B cell (primary cell): ENCODE data around the gene CDC42BPG. TPM values are rescaled to one million over a fixed set of nuclear protein-coding genes. Genes with fewer than 3 reads are reported as not detected.
A peak's percentile ranks its signal among the peaks of the same experiment; 100 is the strongest.

Source experiments
- ATAC-seq: fragments of 200-7000 bp; cut with Tn5 transposase; one replicate; pipeline ENCODE4 v1.10.0; 2021; ENCODE audit warnings: low read depth, mild to moderate bottlenecking, moderate number of reproducible peaks, moderate library complexity
- CTCF ChIA-PET: fragments of 350-600 bp; sonication (Branson Sonifier 250); formaldehyde crosslinking; loops from one replicate; lab custom pipeline; 2021; ENCODE audit warnings: antibody characterized with exemption, inconsistent platforms; lab: Charles Lee
- POLR2A ChIA-PET: fragments of 350-600 bp; sonication (Branson Sonifier 250); formaldehyde crosslinking; loops from one replicate; lab custom pipeline; 2021; ENCODE audit warnings: antibody characterized with exemption; lab: Charles Lee
- DNase-seq: peaks from one replicate; pipeline ENCODE4 v3.0.0; 2013
- H2AFZ ChIP-seq: 2 replicates; pipeline ENCODE4 v1.6.1; 2012; ENCODE audit warnings: mild to moderate bottlenecking, low read depth, low read length; ENCODE audit not compliant: insufficient read depth, poor library complexity, severe bottlenecking
- H3K27ac ChIP-seq, 2 donors: 1 replicate in 1 of 2; 2 replicates in 1 of 2; pipeline ENCODE4 v1.5.1; 2012 to 2013; ENCODE audit warnings: low read length in 2 of 2, mild to moderate bottlenecking in 2 of 2, moderate library complexity in 1 of 2
- H3K27me3 ChIP-seq, 4 experiments: fragments of 200-600 bp in 1 of 4; sonication (generic) in 1 of 4; replicated peaks in 1 of 4; 1 replicate in 2 of 4; 2 replicates in 2 of 4; pipeline versions ENCODE4 v1.6.1 to v1.7.0; 2013 to 2016; ENCODE audit warnings: low read length in 3 of 4, mild to moderate bottlenecking in 2 of 4, mixed read lengths in 1 of 4, moderate library complexity in 1 of 4; ENCODE audit not compliant: insufficient read depth in 4 of 4, control insufficient read depth in 3 of 4; ENCODE audit errors: control extremely low read depth in 1 of 4
- H3K36me3 ChIP-seq, 2 experiments: replicated peaks in 1 of 2; 1 replicate in 1 of 2; 2 replicates in 1 of 2; pipeline versions ENCODE4 v1.6.1 to v1.7.1; 2013; ENCODE audit warnings: low read length in 1 of 2; ENCODE audit not compliant: insufficient read depth in 2 of 2, control insufficient read depth in 1 of 2; ENCODE audit errors: control extremely low read depth in 1 of 2, extremely low read depth in 1 of 2
- H3K4me1 ChIP-seq, 2 donors: fragments of 200-600 bp in 1 of 2; sonication (generic) in 1 of 2; 1 replicate in 1 of 2; 2 replicates in 1 of 2; pipeline versions ENCODE4 v1.5.1 to v1.6.1; 2013 to 2017; ENCODE audit warnings: low read length in 2 of 2; ENCODE audit not compliant: control insufficient read depth in 2 of 2, insufficient read depth in 2 of 2
- H3K4me2 ChIP-seq: replicated peaks from 2 replicates; pipeline ENCODE3; 2012; ENCODE audit warnings: mild to moderate bottlenecking, low read depth, low read length; ENCODE audit not compliant: poor library complexity, severe bottlenecking
- H3K4me3 ChIP-seq, 5 experiments: fragments of 200-600 bp in 1 of 5; sonication (generic) in 1 of 5; 1 replicate in 3 of 5; 2 replicates in 2 of 5; pipeline versions ENCODE4 v1.5.1 to v1.7.0; 2011 to 2016; ENCODE audit warnings: low read length in 4 of 5, mild to moderate bottlenecking in 4 of 5, low read depth in 2 of 5, control low read depth in 1 of 5, moderate library complexity in 1 of 5; ENCODE audit not compliant: insufficient read depth in 1 of 5; ENCODE audit errors: control extremely low read depth in 1 of 5, extremely low read depth in 1 of 5
- H3K79me2 ChIP-seq: fragments of 200-600 bp; sonication (generic); one replicate; pipeline ENCODE4 v1.6.0; 2016; ENCODE audit warnings: low read length; ENCODE audit not compliant: control insufficient read depth, insufficient read depth
- H3K9ac ChIP-seq: fragments of 200-600 bp; sonication (generic); 2 replicates; pipeline ENCODE4 v1.6.1; 2017; ENCODE audit warnings: mild to moderate bottlenecking, low read length, moderate library complexity
- H3K9me3 ChIP-seq, 3 donors: one replicate each; pipeline versions ENCODE4 v1.6.1 to v1.7.1; 2013; ENCODE audit warnings: low read length in 2 of 3; ENCODE audit not compliant: control insufficient read depth in 2 of 3, insufficient read depth in 1 of 3; ENCODE audit errors: control extremely low read depth in 1 of 3
- H4K20me1 ChIP-seq: 2 replicates; pipeline ENCODE4 v1.6.0; 2012; ENCODE audit warnings: mild to moderate bottlenecking, low read length; ENCODE audit not compliant: insufficient read depth, control insufficient read depth, poor library complexity, severe bottlenecking
- H3K27ac Mint-ChIP-seq: one replicate; pipeline ENCODE4 v1.8.0; 2021; ENCODE audit warnings: mixed read lengths
- H3K27me3 Mint-ChIP-seq: one replicate; pipeline ENCODE4 v1.8.0; 2021; ENCODE audit warnings: mixed read lengths
- H3K4me1 Mint-ChIP-seq: one replicate; pipeline ENCODE4 v1.8.0; 2021; ENCODE audit warnings: mixed read lengths
- H3K4me3 Mint-ChIP-seq: one replicate; pipeline ENCODE4 v1.8.0; 2021; ENCODE audit warnings: mixed read lengths
- H3K9me3 Mint-ChIP-seq: one replicate; pipeline ENCODE4 v1.8.0; 2022; ENCODE audit warnings: mixed read lengths; ENCODE audit not compliant: insufficient read depth
- EZH2 ChIP-seq: IDR thresholded peaks from 2 replicates; pipeline ENCODE4 v1.6.1; 2012; ENCODE audit warnings: borderline replicate concordance, low read depth, mild to moderate bottlenecking, moderate library complexity, low read length; ENCODE audit not compliant: insufficient read depth, poor library complexity, severe bottlenecking
- WGBS: methylation state at CpG from one replicate; pipeline ENCODE4 v1.1.5; 2013; ENCODE audit warnings: missing lambda C conversion rate; ENCODE audit not compliant: insufficient coverage; 5-methylcytosine and 5-hydroxymethylcytosine counted together
- intact Hi-C: fragments of 100-400 bp; cut with micrococcal nuclease; formaldehyde crosslinking; loops from one replicate; pipeline ENCODE4 v1.10.0; 2022
- polyA plus RNA-seq: library from polyadenylated mRNA; depleted of rRNA; stranded (reverse); fragments of >200 nt; gene quantifications from 2 replicates; pipeline ENCODE4 v1.2.3, GENCODE V29; 2012
- total RNA-seq, 2 donors: library from RNA; stranded (reverse); fragments of 120-200 nt in 1 of 2; gene quantifications; 1 replicate in 1 of 2; 2 replicates in 1 of 2; pipeline versions ENCODE4 v1.2.3 to v1.2.4, GENCODE V29; 2013 to 2022
- TF ChIP-seq, protein P1 (sequence below): fragments of 200-600 bp; IDR thresholded peaks from one replicate; pipeline ENCODE4 v1.8.0; 2022; ENCODE audit warnings: antibody characterized with exemption, mild to moderate bottlenecking

Gene CDC42BPG
- total and polyA plus RNA-seq, 2 donors (not counting 1 experiment from before 2014, with no cell fraction given), result 3.7 to 8.7 TPM

- H3K27ac ChIP-seq, result peak overlapping the region; percentile 59 to 90
- 21% methylated on average over 9 of the region's 9 CpGs for WGBS
- peak overlapping the region in 2 of 5 experiments; percentile 63 to 69 for H3K4me3 ChIP-seq
- H3K36me3 ChIP-seq, result peaks cover 0 to 55% of the 10 kb centered on the region in 2 experiments
- H2AFZ ChIP-seq, result peak overlapping the region; percentile 28
- CTCF ChIA-PET, result interaction anchor here (0.7 to 7.3 kb wide), 7 partner anchors 10 to 112 kb away, joined by 3 to 73 read pairs (median 10); partner anchors contain the start of genes CDC42BPG, RASGRP2 and SF1
- TF ChIP-seq, protein P1, sequence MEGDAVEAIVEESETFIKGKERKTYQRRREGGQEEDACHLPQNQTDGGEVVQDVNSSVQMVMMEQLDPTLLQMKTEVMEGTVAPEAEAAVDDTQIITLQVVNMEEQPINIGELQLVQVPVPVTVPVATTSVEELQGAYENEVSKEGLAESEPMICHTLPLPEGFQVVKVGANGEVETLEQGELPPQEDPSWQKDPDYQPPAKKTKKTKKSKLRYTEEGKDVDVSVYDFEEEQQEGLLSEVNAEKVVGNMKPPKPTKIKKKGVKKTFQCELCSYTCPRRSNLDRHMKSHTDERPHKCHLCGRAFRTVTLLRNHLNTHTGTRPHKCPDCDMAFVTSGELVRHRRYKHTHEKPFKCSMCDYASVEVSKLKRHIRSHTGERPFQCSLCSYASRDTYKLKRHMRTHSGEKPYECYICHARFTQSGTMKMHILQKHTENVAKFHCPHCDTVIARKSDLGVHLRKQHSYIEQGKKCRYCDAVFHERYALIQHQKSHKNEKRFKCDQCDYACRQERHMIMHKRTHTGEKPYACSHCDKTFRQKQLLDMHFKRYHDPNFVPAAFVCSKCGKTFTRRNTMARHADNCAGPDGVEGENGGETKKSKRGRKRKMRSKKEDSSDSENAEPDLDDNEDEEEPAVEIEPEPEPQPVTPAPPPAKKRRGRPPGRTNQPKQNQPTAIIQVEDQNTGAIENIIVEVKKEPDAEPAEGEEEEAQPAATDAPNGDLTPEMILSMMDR, result no peak
- ATAC-seq (no peak), DNase-seq (no peak)
- H3K4me1 ChIP-seq, result peaks cover 46 to 54% of the 10 kb centered on the region in 2 donors
- peak overlapping the region; percentile 61 for H3K9ac ChIP-seq
- Mint-ChIP-seq H3K4me1 (peaks cover 45% of the 10 kb centered on the region), H3K4me3 (peak overlapping the region; percentile 88), H3K27ac (peak overlapping the region; percentile 92), H3K9me3 (no peaks in the 10 kb centered on the region), H3K27me3 (no peaks in the 10 kb centered on the region)
- intact Hi-C loops, result loop anchor here (5.0 kb wide), 1 partner anchor 336 kb away; no protein-coding TSS in a partner anchor
- peaks cover 57% of the 10 kb centered on the region for H3K79me2 ChIP-seq
- no peaks in the 10 kb centered on the region for H3K9me3 ChIP-seq
- H3K4me2 ChIP-seq, result peak overlapping the region; percentile 98
- POLR2A ChIA-PET, result interaction anchor here (0.6 to 4.9 kb wide), 3 partner anchors 19 to 57 kb away, joined by 4 to 40 read pairs (median 15); partner anchors contain the start of gene RASGRP2
- H3K27me3 ChIP-seq, result no peaks in the 10 kb centered on the region
- no peaks in the 10 kb centered on the region for H4K20me1 ChIP-seq
Measured at GRCh38 chr11:64801158-64801464, 43.3 kb downstream of the CDC42BPG start.

DNA sequence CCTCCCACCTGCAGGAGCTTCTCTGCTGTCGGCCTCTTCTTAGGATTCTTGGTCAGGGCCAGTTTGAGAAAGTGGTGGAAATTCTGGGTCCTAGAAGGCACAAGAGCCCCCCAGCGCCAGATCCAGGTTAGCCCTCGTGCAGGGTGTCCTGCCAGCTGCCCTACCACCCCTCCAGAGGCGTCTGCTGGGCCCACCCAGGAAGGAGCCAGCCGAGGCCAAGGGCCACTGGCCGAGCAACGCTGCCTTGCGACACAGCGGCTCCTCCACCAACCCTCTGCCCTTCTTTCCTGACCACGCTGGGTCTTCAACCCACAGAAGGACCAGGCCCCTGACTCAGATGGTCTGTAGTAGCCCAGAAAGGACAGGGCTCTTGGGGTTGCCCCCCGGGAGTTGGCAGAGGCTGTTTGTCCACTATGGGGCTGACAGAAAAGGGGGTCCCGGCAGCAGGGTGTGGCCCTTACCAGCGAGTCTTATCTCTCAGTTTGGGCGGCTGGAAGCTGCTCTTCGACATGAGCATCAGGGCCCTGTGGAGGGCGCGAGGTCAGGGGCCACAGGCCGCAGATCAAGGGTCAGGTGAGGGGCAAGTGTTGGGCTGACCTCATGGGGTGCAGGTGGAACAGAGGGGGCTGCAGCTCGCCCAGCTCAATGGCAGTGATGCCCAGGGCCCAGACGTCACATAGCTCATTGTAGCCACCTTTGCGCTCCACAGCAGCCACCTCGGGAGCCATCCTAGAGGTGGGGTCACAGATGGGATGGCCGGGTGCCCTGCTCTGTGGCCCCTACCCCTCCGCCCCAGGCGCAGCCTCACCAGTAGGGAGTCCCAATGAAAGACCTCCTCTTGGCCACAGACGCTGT, 43.9 kb downstream of the CDC42BPG start:
- H3K9ac ChIP-seq, result peak overlapping the region; percentile 35
- Mint-ChIP-seq H3K27me3 (no peaks in the 10 kb centered on the region), H3K9me3 (no peaks in the 10 kb centered on the region), H3K4me3 (peak overlapping the region; percentile 88), H3K4me1 (peaks cover 46% of the 10 kb centered on the region), H3K27ac (peak overlapping the region; percentile 92)
- H3K9me3 ChIP-seq, result no peaks in the 10 kb centered on the region
- POLR2A ChIA-PET, result interaction anchor here (1.0 to 4.9 kb wide), 6 partner anchors 10 to 57 kb away, joined by 3 to 40 read pairs (median 16); partner anchors contain the start of genes MEN1, RASGRP2 and SF1
- intact Hi-C loops, result loop anchor here (5.0 kb wide), 1 partner anchor 337 kb away; no protein-coding TSS in a partner anchor
- H3K27me3 ChIP-seq, result no peaks in the 10 kb centered on the region
- no peak for TF ChIP-seq EZH2
- TF ChIP-seq, protein P1, result no peak
- CTCF ChIA-PET, result interaction anchor here (0.7 to 7.3 kb wide), 11 partner anchors 9 to 112 kb away, joined by 3 to 73 read pairs (median 6); partner anchors contain the start of genes CDC42BPG, MEN1, RASGRP2 and SF1
- peaks cover 51% of the 10 kb centered on the region for H3K79me2 ChIP-seq
- peak; percentile 38 for DNase-seq
- peaks cover 0 to 55% of the 10 kb centered on the region in 2 experiments for H3K36me3 ChIP-seq
- ATAC-seq, result no peak
- H3K4me1 ChIP-seq, result peaks cover 46 to 54% of the 10 kb centered on the region in 2 donors
- peak overlapping the region; percentile 59 to 90 for H3K27ac ChIP-seq
- WGBS, result 77% methylated on average over 20 of the region's 26 CpGs
- peak overlapping the region; percentile 28 for H2AFZ ChIP-seq
- H3K4me3 ChIP-seq, result peak overlapping the region in 2 of 5 experiments; percentile 41 to 63
- no peaks in the 10 kb centered on the region for H4K20me1 ChIP-seq
- H3K4me2 ChIP-seq, result peak overlapping the region; percentile 98
